GM18861 (cell line): ENCODE measurements around the gene MTCL3.
A peak's percentile ranks its signal among the peaks of the same experiment; 100 is the strongest.

Experiments
- ATAC-seq: cut with Tn5 transposase; IDR thresholded peaks from one replicate; pipeline ENCODE4 v1.9.1; 2021; ENCODE audit not compliant: unreplicated experiment

MTCL3 gene

DNA sequence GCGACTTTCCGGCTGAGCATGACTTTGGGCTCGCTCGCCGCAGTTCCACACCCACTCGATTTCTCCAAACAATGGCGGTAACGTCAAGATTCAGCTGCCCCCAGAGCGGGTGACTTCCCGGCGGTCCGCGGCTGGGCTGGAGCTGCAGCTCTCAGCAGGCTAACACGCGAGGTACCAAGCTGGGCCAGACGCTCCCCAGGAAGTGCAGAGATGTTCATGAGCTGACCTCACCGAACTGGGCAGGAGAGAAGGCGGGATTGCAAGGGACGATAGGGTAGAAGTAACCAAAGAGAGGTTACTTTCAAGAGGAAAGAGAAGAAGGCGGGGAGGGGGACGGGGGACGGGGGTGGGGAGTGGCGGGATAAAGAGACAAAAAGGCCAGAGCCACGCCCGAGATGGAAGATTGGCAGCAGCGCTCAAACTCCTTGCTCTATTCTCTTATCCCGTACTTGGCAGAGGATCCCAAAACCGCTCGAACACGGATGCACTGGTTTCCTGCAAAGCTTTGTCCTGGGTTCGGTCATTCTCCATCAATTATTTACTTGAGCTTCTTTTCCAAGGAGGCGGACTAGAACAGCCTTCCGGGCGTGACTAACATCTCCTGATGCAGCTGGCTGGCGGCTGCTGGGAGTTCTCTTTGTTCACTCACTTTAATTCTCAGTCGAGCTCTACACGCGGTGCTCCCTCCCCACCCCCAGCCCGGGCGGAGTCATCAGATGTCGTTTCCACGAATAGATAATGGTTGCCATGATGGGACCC is at the start of gene MTCL3:
TSS of gene MTCL3 (minus strand) at position 626 of the 759 bp plus-strand sequence.
- no peak for ATAC-seq

DNA sequence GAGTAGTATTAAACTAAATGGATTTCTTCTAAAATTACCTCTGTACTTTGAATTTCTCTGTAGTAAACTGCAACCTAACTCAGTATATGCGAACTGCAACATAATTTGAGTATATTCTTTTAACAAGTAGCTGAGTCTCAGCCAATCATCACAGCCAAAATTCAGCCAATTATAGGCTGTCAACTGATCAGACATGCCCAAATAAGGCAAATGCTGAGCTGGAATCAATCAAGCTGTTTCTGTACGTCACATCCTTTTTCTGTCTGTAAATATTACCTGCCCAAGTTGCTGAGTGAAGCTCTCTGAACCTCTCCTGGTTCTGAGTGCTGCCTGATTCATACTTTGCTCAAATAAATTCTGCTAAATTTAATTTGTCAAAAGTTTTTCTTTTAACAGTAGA is 48.3 kb upstream of the MTCL3 start:
- no peak for ATAC-seq

- ATAC-seq: no peak
Observed at GRCh38 chr6:127566651-127567050, 47.5 kb upstream of the MTCL3 start.

GRCh38 chr6:127566119-127566518 is 47.0 kb upstream of the MTCL3 start:
- no peak for ATAC-seq

- no peak for ATAC-seq
Observed at GRCh38 chr6:127564761-127565160, 45.6 kb upstream of the MTCL3 start.

- ATAC-seq: no peak
Observed at GRCh38 chr6:127561660-127562059, 42.5 kb upstream of the MTCL3 start.

DNA sequence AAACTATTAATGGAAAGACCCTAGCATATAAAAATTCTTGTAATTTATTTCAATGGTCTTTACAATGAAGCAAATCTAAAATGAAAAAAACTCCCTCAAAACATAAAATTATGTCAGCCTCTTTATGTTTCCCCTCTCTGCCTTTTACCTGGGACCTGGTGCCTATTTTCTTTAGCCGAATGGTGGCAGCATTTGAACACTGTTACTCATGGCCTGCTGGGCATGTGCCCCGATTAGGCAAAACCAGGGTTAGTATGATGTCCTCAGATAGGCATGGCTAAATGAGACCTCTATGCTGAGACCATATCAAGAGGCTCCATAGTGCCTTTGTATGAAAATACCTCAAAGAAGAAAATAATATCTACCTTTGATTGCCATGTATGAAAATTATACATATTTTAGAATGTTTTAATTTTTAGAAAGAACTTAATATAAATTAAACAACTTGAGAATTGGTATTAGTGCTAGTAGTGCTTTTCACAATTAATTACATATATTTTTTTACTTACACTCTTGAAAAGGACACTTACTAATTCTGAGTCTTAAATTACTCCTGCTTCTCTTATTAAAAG is 35.4 kb upstream of the MTCL3 start:
- peak; percentile 50 for ATAC-seq

GRCh38 chr6:127550403-127550802 is 31.3 kb upstream of the MTCL3 start:
- ATAC-seq: no peak

DNA sequence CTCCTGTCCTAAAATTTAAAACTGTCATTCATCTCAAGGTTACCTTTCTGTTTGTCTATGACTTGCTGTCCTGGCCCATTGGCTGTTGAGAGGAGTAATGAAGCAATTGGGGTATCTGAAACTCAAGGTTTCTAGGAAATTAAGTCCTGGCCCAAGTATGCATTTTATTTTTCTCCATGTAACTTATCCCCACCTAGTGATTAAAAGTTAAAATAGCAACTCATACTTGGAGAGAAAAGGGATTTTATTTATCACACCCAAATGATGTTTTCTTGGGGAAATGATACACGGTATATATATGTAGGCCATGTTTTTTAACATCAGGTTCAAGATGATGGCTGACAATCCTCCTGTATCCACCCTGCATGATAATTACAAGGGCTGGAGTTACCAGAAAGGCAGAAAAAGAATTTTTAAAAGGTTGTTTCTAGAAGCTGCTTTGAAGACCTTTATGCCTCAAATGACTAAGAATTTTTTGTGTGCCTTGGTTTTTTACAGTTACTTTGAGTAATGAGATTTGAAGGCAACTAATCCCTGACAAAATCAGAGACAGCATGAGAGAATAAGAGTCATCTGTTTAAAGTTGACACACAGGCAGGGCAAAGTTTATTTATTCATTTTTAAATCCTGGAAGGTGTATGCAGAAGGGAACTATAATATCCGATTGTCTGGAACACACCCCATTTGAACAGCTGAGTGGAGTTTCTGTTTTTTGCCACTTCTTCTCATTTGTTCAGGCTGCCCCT is 28.9 kb upstream of the MTCL3 start:
- no peak for ATAC-seq

DNA sequence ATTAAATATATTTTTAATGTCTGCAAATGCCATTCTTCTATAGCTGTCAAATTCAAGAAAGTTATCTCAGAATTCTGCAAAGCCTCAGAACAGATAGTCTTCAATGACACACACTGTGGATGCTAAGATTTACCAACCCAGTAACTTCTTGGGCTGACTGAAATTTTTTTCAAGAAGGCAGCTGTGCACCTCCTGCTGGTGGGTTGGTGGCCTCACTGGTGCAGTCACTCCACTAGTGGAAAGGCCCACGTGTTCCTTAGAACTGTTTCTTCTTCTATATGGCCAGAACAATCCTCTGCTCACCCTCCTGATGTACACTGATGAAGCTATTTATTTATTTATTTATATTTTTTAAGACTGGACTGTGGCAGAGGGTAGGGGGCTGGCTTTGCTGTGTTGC is 28.1 kb upstream of the MTCL3 start:
- peak; percentile 47 for ATAC-seq

DNA sequence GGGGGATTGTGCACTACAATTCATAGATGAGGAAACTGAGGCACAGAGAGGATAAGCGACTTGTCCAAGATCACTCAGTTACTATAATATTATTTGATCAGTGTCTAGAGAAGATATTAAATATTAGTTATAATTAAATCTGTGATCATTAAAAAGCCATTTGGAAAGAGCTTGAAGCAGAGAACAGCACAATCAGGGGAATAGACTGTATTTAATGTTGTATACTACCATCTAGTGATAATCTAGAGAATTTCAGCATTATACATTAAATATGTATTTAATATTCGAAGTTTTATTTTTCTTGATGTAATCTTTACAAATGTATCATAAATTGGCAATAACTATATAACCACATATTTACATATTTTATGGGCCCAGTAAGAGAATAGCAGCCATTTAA is 20.1 kb upstream of the MTCL3 start:
- ATAC-seq: peak; percentile 61

GRCh38 chr6:127538750-127539264 is 19.7 kb upstream of the MTCL3 start:
- ATAC-seq: no peak

GRCh38 chr6:127533736-127534135 is 14.6 kb upstream of the MTCL3 start:
- ATAC-seq: no peak

GRCh38 chr6:127533011-127533410 is 13.9 kb upstream of the MTCL3 start:
- no peak for ATAC-seq

GRCh38 chr6:127522714-127523113 is 3.6 kb upstream of the MTCL3 start:
- no peak for ATAC-seq

GRCh38 chr6:127520066-127520465 is 931 bp upstream of the MTCL3 start:
- no peak for ATAC-seq

GRCh38 chr6:127519469-127519785 is 292 bp upstream of the MTCL3 start:
- ATAC-seq: no peak

DNA sequence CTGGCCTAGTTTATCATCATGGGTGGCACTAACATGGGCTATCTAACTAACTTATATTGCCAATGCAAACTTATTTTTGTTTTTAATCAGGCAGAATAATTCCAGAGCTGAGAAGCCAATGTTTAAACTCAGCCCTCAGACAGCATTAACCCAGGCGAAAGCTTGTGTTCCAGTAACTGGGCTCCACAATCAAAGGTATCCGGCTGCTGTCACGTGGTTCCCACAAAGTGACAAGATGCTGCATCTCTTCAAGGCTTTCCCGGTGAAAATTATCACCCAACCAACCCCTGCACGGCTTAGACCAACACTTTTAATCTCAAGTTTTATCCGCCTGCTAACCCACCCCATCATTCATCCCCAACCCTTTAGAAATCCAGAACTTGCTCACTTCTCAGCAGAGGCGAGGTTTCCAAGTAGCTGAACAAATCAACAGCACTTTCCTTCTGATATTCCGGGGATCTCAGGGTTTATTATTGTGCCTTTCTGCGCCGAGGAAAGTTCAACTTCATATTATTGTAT is 885 bp downstream of the MTCL3 start:
- no peak for ATAC-seq

DNA sequence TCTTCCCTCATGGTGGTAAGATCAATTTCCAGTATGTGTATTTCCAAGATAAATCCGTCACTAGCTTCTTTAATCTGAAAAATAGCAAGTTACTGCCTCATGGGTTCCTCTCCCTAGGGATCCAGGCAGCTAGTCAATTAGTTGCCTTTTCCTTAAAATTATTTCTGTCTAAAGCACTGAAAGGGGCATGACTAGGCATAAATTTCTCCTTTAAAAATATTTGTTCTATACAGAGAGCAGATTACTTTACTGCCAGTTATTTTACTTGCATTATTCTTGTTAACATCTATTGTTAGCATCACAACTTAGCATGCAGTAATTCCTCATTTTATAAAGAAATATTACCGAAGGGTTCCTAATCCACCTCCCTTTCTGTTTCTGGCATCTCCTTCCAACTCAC is 1.4 kb downstream of the MTCL3 start:
- ATAC-seq: no peak

GRCh38 chr6:127516662-127517273 is 2.4 kb downstream of the MTCL3 start:
- peak; percentile 40 for ATAC-seq
